Measurements from ENCODE around the gene KLF11. TPM values are rescaled to one million over a fixed set of nuclear protein-coding genes. Genes with fewer than 3 reads are reported as not detected.
A peak's percentile ranks its signal among the peaks of the same experiment; 100 is the strongest.

KLF11 gene
- total RNA-seq, 4 donors from 2014 or later, result 20.1 to 57.2 (median 33.6) TPM

DNA sequence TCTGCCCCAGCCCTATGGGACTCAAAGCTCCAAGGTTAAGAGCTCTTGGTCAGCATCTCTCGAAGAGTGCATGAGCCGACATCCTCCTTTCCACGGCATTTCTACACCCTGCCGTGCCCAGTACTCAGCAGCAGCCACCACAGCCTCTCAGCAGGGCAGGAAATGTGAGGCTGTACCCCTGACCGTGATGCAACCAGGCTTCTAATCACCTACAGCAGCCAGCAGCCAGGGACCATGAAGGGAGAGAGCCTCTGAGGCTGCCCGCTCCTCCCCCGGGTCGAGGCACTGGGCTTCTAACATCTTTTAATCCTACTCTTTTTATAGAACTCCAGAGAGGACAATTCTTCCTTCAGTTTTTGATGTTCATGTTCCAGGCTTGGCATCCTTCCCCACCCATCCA lies 30.4 kb downstream of the KLF11 start:
- Histone ChIP-seq H3K36me3 (no peaks in the 10 kb centered on the region), H3K27me3 (no peaks in the 10 kb centered on the region), H3K27ac (peak overlapping the region in 1 of 4 donors; percentile 23), H3K9me3 (no peaks in the 10 kb centered on the region), H3K4me3 (no peak overlapping the region), H3K4me1 (peaks cover 0 to 35% (median 11%) of the 10 kb centered on the region in 3 donors)
- TF ChIP-seq POLR2A (IDR thresholded peaks at IDR 0.05) (no peak), POLR2AphosphoS5 (IDR thresholded peaks at IDR 0.05) (no peak), EP300 (IDR thresholded peaks at IDR 0.05) (no peak), CTCF (IDR thresholded peaks at IDR 0.05) (no peak)
- 29% methylated on average over 4 of the region's 8 CpGs; no CpG with 5 or more reads in 1 of the 2 donors for WGBS, 2 donors (ENCODE audit: low coverage in 1 of 2)
- no peak for ATAC-seq

GRCh38 chr2:10075101-10075500 lies 31.8 kb downstream of the KLF11 start:
- WGBS, 2 donors (ENCODE audit: low coverage in 1 of 2), result 50 to 86% methylated on average over 3 to 13 of the region's 13 CpGs
- ATAC-seq, result no peak
- peaks cover under 1% of the 10 kb centered on the region for H3K27me3 ChIP-seq
- no peak for TF ChIP-seq EP300 (IDR thresholded peaks at IDR 0.05)
- H3K27ac ChIP-seq, result no peak overlapping the region
- H3K36me3 ChIP-seq, result no peaks in the 10 kb centered on the region
- H3K9me3 ChIP-seq, result no peaks in the 10 kb centered on the region
- peaks cover 0 to 46% (median 11%) of the 10 kb centered on the region in 3 donors for H3K4me1 ChIP-seq
- H3K4me3 ChIP-seq, result no peak overlapping the region

- ATAC-seq, result no peak
- 71 to 75% methylated on average over 3 to 6 of the region's 9 CpGs for WGBS, 2 donors (ENCODE audit: low coverage in 1 of 2)
- H3K9me3 ChIP-seq, result no peaks in the 10 kb centered on the region
These were observed 32.3 kb downstream of the KLF11 start for GRCh38 chr2:10075571-10076209.

DNA sequence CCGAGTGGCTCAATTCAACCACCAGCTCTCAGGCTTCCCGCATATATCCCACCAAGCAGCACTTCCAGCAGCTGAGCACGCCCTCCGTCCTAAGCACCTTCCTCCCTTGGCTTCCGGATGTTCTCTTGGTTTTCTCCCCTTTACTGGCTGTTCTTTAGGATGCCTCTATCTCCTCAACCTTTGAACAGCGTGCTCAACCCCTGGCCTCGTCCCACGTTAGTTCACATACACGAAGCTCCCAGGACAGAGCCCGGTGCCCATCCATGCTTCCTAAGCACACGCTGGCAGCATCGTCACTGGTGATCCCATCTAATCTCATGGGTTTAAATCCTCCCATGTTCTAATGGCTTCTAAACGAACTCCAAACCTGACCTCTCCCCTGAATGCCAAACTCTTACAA lies 33.2 kb downstream of the KLF11 start:
- no peak for TF ChIP-seq POLR2A (IDR thresholded peaks at IDR 0.05)
- Histone ChIP-seq H3K36me3 (no peaks in the 10 kb centered on the region), H3K4me1 (peaks cover 0 to 60% (median 11%) of the 10 kb centered on the region in 3 donors), H3K9me3 (no peaks in the 10 kb centered on the region), H3K27ac (no peak overlapping the region), H3K27me3 (peaks cover 7% of the 10 kb centered on the region), H3K4me3 (no peak overlapping the region)
- no peak for ATAC-seq
- 82 to 92% methylated on average over 10 to 13 of the region's 13 CpGs for WGBS, 2 donors (ENCODE audit: low coverage in 1 of 2)

More at GRCh38 chr2:10075571-10076209, 32.3 kb downstream of the KLF11 start:
- Histone ChIP-seq H3K4me3 (no peak overlapping the region), H3K27ac (no peak overlapping the region), H3K4me1 (peaks cover 0 to 52% (median 11%) of the 10 kb centered on the region in 3 donors), H3K36me3 (no peaks in the 10 kb centered on the region), H3K27me3 (peaks cover 6% of the 10 kb centered on the region)
- TF ChIP-seq POLR2A (IDR thresholded peaks at IDR 0.05) (no peak), POLR2AphosphoS5 (IDR thresholded peaks at IDR 0.05) (no peak), EP300 (IDR thresholded peaks at IDR 0.05) (no peak), CTCF (IDR thresholded peaks at IDR 0.05) (no peak)

GRCh38 chr2:10076988-10077527 lies 33.7 kb downstream of the KLF11 start:
- H3K36me3 ChIP-seq, result no peaks in the 10 kb centered on the region
- H3K4me1 ChIP-seq, result peaks cover 0 to 59% (median 11%) of the 10 kb centered on the region in 3 donors
- H3K4me3 ChIP-seq, result no peak overlapping the region
- peaks cover 7% of the 10 kb centered on the region for H3K27me3 ChIP-seq
- ATAC-seq, result no peak
- no peak overlapping the region for H3K27ac ChIP-seq
- no peaks in the 10 kb centered on the region for H3K9me3 ChIP-seq
- 77 to 78% methylated on average over 1 to 4 of the region's 5 CpGs for WGBS, 2 donors (ENCODE audit: low coverage in 1 of 2)
- TF ChIP-seq POLR2A (IDR thresholded peaks at IDR 0.05) (no peak), POLR2AphosphoS5 (IDR thresholded peaks at IDR 0.05) (no peak), EP300 (IDR thresholded peaks at IDR 0.05) (no peak), CTCF (IDR thresholded peaks at IDR 0.05) (no peak)

DNA sequence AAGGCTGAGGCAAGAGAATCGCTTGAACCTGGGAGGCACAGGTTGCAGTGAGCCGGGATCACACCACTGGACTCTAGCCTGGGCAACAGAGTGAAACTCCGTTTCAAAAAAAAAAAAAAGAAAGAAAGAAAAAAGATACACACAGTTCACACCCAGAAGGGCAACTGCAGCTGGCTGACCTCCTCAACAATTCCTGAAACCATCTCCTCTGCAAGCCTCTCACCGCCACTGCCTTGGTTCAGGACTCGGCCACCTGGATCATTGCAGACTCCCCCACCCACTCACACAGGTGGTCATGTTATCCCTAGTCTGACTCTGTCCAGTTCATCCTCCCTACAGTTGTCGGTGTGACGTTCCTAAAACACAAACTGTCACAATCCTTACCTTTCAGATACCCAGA lies 34.7 kb downstream of the KLF11 start:
- ATAC-seq, result no peak
- TF ChIP-seq POLR2AphosphoS5 (IDR thresholded peaks at IDR 0.05), result no peak
- TF ChIP-seq POLR2A (IDR thresholded peaks at IDR 0.05), result no peak
- TF ChIP-seq CTCF (IDR thresholded peaks at IDR 0.05), result no peak
- no peak for TF ChIP-seq EP300 (IDR thresholded peaks at IDR 0.05)
- Histone ChIP-seq H3K4me1 (peaks cover 0 to 55% (median 7%) of the 10 kb centered on the region in 3 donors), H3K27me3 (peaks cover 7% of the 10 kb centered on the region), H3K4me3 (peak overlapping the region in 1 of 2 donors; percentile 79), H3K36me3 (no peaks in the 10 kb centered on the region), H3K27ac (peak overlapping the region in 3 of 4 donors; percentile 93 to 95 (median 95)), H3K9me3 (no peaks in the 10 kb centered on the region)
- WGBS, 2 donors (ENCODE audit: low coverage in 1 of 2), result 80 to 81% methylated on average over 2 to 7 of the region's 7 CpGs

All from gastroesophageal sphincter (tissue), 4 donors.